Liver (tissue), 3 donors: Measurements from ENCODE around the gene PAXX.
"Not testable (repeated sequence)": the region's sequence is repeated elsewhere in the genome, so short reads cannot be mapped to it uniquely, and the experiment has no call there.

Source experiments
- CTCF ChIP-seq: fragments of 150-350 bp; IDR thresholded peaks from 2 replicates; pipeline ENCODE4 v1.5.1; 2017; ENCODE audit warnings: improper control_type of control experiment, low read depth, low read length; ENCODE audit not compliant: missing input control
- EGR1 ChIP-seq, 2 donors: IDR thresholded peaks; 2 replicates each; pipeline ENCODE4 v1.6.1; 2016 to 2018; ENCODE audit warnings: antibody characterized with exemption in 2 of 2, low read depth in 2 of 2
- FOXA1 ChIP-seq: IDR thresholded peaks from 2 replicates; pipeline ENCODE4 v1.6.1; 2016; ENCODE audit warnings: antibody characterized with exemption
- GABPA ChIP-seq, 2 donors: IDR thresholded peaks in 1 of 2; conservative IDR thresholded peaks in 1 of 2; 2 replicates each; pipeline ENCODE4 v1.6.1; 2016; ENCODE audit warnings: antibody characterized with exemption in 2 of 2, mild to moderate bottlenecking in 1 of 2, moderate library complexity in 1 of 2
- HNF4A ChIP-seq, 2 donors: conservative IDR thresholded peaks; 2 replicates each; pipeline ENCODE4 v1.6.1; 2016; ENCODE audit warnings: antibody characterized with exemption in 2 of 2, mild to moderate bottlenecking in 2 of 2
- JUND ChIP-seq, 2 donors: IDR thresholded peaks; 2 replicates each; pipeline ENCODE4 v1.6.1; 2016; ENCODE audit warnings: antibody characterized with exemption in 2 of 2
- MAX ChIP-seq: IDR thresholded peaks from 2 replicates; pipeline ENCODE4 v1.6.1; 2016; ENCODE audit warnings: antibody characterized with exemption
- RAD21 ChIP-seq, 2 donors: IDR thresholded peaks; 2 replicates each; pipeline ENCODE4 v1.6.1; 2016; ENCODE audit warnings: antibody characterized with exemption in 2 of 2, mild to moderate bottlenecking in 2 of 2
- RXRA ChIP-seq, 2 donors: IDR thresholded peaks; 2 replicates each; pipeline ENCODE4 v1.6.1; 2017 to 2018; ENCODE audit warnings: antibody characterized with exemption in 2 of 2, mild to moderate bottlenecking in 1 of 2
- TAF1 ChIP-seq: conservative IDR thresholded peaks from 2 replicates; pipeline ENCODE4 v1.6.1; 2016; ENCODE audit warnings: antibody characterized with exemption, mild to moderate bottlenecking
- YY1 ChIP-seq: IDR thresholded peaks from 2 replicates; pipeline ENCODE4 v1.6.1; 2016; ENCODE audit warnings: antibody characterized with exemption, mild to moderate bottlenecking
- TF ChIP-seq, protein P1 (sequence below): IDR thresholded peaks from 2 replicates; pipeline ENCODE4 v1.6.1; 2016; ENCODE audit warnings: antibody characterized with exemption
- TF ChIP-seq, protein P2 (sequence below): IDR thresholded peaks from 2 replicates; pipeline ENCODE4 v1.6.1; 2016; ENCODE audit warnings: antibody characterized with exemption, mild to moderate bottlenecking
- donor health status: healthy.
- donor health status: healthy.

- not testable (repeated sequence) for TF ChIP-seq GABPA (IDR thresholded peaks at IDR 0.05 in 1 of 2, conservative IDR thresholded peaks at IDR 0.05 in 1 of 2); MAX; RXRA (IDR thresholded peaks at IDR 0.05); HNF4A (conservative IDR thresholded peaks at IDR 0.05); YY1; EGR1 (IDR thresholded peaks at IDR 0.05; ENCODE audit: low read depth in 2 of 2); JUND (IDR thresholded peaks at IDR 0.05); TAF1; RAD21 (IDR thresholded peaks at IDR 0.05); FOXA1
- peak; percentile 20 for TF ChIP-seq CTCF
- TF ChIP-seq, protein P1, sequence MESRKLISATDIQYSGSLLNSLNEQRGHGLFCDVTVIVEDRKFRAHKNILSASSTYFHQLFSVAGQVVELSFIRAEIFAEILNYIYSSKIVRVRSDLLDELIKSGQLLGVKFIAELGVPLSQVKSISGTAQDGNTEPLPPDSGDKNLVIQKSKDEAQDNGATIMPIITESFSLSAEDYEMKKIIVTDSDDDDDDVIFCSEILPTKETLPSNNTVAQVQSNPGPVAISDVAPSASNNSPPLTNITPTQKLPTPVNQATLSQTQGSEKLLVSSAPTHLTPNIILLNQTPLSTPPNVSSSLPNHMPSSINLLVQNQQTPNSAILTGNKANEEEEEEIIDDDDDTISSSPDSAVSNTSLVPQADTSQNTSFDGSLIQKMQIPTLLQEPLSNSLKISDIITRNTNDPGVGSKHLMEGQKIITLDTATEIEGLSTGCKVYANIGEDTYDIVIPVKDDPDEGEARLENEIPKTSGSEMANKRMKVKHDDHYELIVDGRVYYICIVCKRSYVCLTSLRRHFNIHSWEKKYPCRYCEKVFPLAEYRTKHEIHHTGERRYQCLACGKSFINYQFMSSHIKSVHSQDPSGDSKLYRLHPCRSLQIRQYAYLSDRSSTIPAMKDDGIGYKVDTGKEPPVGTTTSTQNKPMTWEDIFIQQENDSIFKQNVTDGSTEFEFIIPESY = not testable (repeated sequence)
- TF ChIP-seq, protein P2, sequence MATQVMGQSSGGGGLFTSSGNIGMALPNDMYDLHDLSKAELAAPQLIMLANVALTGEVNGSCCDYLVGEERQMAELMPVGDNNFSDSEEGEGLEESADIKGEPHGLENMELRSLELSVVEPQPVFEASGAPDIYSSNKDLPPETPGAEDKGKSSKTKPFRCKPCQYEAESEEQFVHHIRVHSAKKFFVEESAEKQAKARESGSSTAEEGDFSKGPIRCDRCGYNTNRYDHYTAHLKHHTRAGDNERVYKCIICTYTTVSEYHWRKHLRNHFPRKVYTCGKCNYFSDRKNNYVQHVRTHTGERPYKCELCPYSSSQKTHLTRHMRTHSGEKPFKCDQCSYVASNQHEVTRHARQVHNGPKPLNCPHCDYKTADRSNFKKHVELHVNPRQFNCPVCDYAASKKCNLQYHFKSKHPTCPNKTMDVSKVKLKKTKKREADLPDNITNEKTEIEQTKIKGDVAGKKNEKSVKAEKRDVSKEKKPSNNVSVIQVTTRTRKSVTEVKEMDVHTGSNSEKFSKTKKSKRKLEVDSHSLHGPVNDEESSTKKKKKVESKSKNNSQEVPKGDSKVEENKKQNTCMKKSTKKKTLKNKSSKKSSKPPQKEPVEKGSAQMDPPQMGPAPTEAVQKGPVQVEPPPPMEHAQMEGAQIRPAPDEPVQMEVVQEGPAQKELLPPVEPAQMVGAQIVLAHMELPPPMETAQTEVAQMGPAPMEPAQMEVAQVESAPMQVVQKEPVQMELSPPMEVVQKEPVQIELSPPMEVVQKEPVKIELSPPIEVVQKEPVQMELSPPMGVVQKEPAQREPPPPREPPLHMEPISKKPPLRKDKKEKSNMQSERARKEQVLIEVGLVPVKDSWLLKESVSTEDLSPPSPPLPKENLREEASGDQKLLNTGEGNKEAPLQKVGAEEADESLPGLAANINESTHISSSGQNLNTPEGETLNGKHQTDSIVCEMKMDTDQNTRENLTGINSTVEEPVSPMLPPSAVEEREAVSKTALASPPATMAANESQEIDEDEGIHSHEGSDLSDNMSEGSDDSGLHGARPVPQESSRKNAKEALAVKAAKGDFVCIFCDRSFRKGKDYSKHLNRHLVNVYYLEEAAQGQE = not testable (repeated sequence)
Observed at GRCh38 chr9:137004285-137004684, 12.1 kb downstream of the PAXX start.
